ENCODE data around the gene TNN. TPM values are rescaled to one million over a fixed set of nuclear protein-coding genes. Genes with fewer than 3 reads are reported as not detected.

TNN gene
- total RNA-seq, 1 experiment from 2014 or later, result 0.11 TPM

GRCh38 chr1:175174309-175175102 lies 106.9 kb downstream of the TNN start:
- no peak overlapping the region for H2BK5ac ChIP-seq (ENCODE audit: insufficient read length, low read length)
- no peak for DNase-seq
- no peak overlapping the region for H3K27ac ChIP-seq (ENCODE audit: insufficient read length, low read depth, low read length)
- no peak overlapping the region for H2AK5ac ChIP-seq (ENCODE audit: insufficient read length, low read length)
- H3K4me2 ChIP-seq (ENCODE audit: insufficient read depth, insufficient read length, low read length), result no peak overlapping the region
- no peak overlapping the region for H4K91ac ChIP-seq (ENCODE audit: insufficient read length, low read depth, low read length)
- no peak overlapping the region for H4K5ac ChIP-seq (ENCODE audit: insufficient read length, low read depth, low read length)
- H3K23me2 ChIP-seq (ENCODE audit: insufficient read length, low read depth, low read length, poor library complexity, severe bottlenecking), result no peaks in the 10 kb centered on the region
- H3K9ac ChIP-seq (ENCODE audit: extremely low read depth, insufficient read length, low read length), result no peak overlapping the region
- no peak overlapping the region for H4K8ac ChIP-seq (replicated peaks; ENCODE audit: insufficient read length, low read depth, low read length)
- no peaks in the 10 kb centered on the region for H3K79me2 ChIP-seq (ENCODE audit: insufficient read depth, low read length)
- H3K4me1 ChIP-seq (ENCODE audit: insufficient read depth, low read length), result no peaks in the 10 kb centered on the region
- H3K27ac Mint-ChIP-seq, result no peak overlapping the region
- TF ChIP-seq, protein P1, sequence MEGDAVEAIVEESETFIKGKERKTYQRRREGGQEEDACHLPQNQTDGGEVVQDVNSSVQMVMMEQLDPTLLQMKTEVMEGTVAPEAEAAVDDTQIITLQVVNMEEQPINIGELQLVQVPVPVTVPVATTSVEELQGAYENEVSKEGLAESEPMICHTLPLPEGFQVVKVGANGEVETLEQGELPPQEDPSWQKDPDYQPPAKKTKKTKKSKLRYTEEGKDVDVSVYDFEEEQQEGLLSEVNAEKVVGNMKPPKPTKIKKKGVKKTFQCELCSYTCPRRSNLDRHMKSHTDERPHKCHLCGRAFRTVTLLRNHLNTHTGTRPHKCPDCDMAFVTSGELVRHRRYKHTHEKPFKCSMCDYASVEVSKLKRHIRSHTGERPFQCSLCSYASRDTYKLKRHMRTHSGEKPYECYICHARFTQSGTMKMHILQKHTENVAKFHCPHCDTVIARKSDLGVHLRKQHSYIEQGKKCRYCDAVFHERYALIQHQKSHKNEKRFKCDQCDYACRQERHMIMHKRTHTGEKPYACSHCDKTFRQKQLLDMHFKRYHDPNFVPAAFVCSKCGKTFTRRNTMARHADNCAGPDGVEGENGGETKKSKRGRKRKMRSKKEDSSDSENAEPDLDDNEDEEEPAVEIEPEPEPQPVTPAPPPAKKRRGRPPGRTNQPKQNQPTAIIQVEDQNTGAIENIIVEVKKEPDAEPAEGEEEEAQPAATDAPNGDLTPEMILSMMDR (conservative IDR thresholded peaks at IDR 0.05), result no peak
- no peak overlapping the region for H3K56ac ChIP-seq (ENCODE audit: insufficient read length, low read depth, low read length)
- no peak overlapping the region for H3K18ac ChIP-seq (ENCODE audit: insufficient read length, low read depth, low read length)
- H3K4me3 Mint-ChIP-seq, result no peak overlapping the region
- no peak overlapping the region for H3K14ac ChIP-seq (ENCODE audit: insufficient read depth, low read length)
- H3K4me1 Mint-ChIP-seq, result peaks cover 4 to 9% of the 10 kb centered on the region in 2 experiments; a peak in 3 of 4 replicates
- WGBS (ENCODE audit: extremely low coverage, insufficient read length, low lambda C conversion rate), result no CpG with 5 or more reads among the region's 5 CpGs
- no peak overlapping the region for H3K4ac ChIP-seq (ENCODE audit: low read depth, low read length)
- no peak overlapping the region for H3K23ac ChIP-seq (ENCODE audit: insufficient read length, low read depth, low read length)
- H3T11ph ChIP-seq (ENCODE audit: low read length), result no peak overlapping the region
- H2BK15ac ChIP-seq (ENCODE audit: low read depth, low read length), result no peak overlapping the region
- H3K9me3 Mint-ChIP-seq, result no peaks in the 10 kb centered on the region
- H3K36me3 Mint-ChIP-seq (ENCODE audit: insufficient read depth in 1 of 3, low read depth in 3 of 3), result no peaks in the 10 kb centered on the region; a peak in 2 of 7 replicates
- H2BK20ac ChIP-seq (ENCODE audit: low read depth, low read length, poor library complexity, severe bottlenecking), result no peak overlapping the region
- no peaks in the 10 kb centered on the region for H4K20me1 ChIP-seq (ENCODE audit: control insufficient read depth, insufficient read depth, insufficient read length)
- H2BK120ac ChIP-seq (ENCODE audit: low read depth, low read length, poor library complexity, severe bottlenecking), result no peak overlapping the region
- H3K9me3 ChIP-seq (ENCODE audit: control insufficient read depth, low read depth, low read length), result no peaks in the 10 kb centered on the region
- no peaks in the 10 kb centered on the region for H3K79me1 ChIP-seq (ENCODE audit: insufficient read depth, low read depth, low read length, poor library complexity, severe bottlenecking)
- H3K27me3 Mint-ChIP-seq (ENCODE audit: low read depth), result no peaks in the 10 kb centered on the region
- no peak overlapping the region for H2AFZ ChIP-seq (ENCODE audit: low read length)
- H3K27me3 ChIP-seq (ENCODE audit: insufficient read depth, low read length), result no peaks in the 10 kb centered on the region
- H2BK12ac ChIP-seq (ENCODE audit: insufficient read length, low read depth, low read length), result no peak overlapping the region
